HT-29 (cell line): Measurements from ENCODE around the gene PTGS1. TPM values are rescaled to one million over a fixed set of nuclear protein-coding genes. Genes with fewer than 3 reads are reported as not detected.
A peak's percentile ranks its signal among the peaks of the same experiment; 100 is the strongest.
"Not testable (repeated sequence)": the region's sequence is repeated elsewhere in the genome, so short reads cannot be mapped to it uniquely, and the experiment has no call there.

Source experiments
- DNase-seq: peaks from one replicate; pipeline ENCODE4 v3.0.0-alpha.2; 2015; ENCODE audit warnings: low spot score
- small RNA-seq: library from RNA; depleted of rRNA; stranded (forward); fragments of <200 nt; gene quantifications from one replicate; pipeline ENCODE3, GENCODE V24; 2014
- total RNA-seq: library from RNA; depleted of rRNA; stranded (reverse); fragments of >200 nt; shearing (Covaris generic); gene quantifications from 2 replicates; pipeline ENCODE4 v1.2.3, GENCODE V29; 2014; rRNA removed

The PTGS1 gene
- total RNA-seq, 1 experiment from 2014 or later = 2.1 TPM

DNA sequence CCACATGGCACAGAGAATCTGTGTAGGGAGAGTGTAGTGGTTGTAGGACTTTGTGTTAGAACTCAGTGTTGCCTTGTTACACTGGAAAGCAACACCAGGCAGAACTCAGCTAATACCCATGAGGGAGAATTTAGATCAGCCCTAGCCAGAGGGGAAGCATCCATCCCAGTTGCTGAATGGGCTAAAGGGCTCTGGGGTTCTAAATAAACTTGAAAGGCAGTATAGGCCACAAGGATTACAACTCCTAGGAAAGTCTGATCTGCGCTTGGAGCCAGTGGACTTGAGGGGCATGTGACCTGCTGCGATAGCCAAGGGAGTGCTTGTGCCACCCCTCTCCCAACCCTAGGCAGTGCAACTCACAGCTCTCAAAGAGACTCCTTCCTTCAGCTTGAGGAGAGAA lies 26.9 kb downstream of the PTGS1 start:
- DNase-seq = no peak

DNA sequence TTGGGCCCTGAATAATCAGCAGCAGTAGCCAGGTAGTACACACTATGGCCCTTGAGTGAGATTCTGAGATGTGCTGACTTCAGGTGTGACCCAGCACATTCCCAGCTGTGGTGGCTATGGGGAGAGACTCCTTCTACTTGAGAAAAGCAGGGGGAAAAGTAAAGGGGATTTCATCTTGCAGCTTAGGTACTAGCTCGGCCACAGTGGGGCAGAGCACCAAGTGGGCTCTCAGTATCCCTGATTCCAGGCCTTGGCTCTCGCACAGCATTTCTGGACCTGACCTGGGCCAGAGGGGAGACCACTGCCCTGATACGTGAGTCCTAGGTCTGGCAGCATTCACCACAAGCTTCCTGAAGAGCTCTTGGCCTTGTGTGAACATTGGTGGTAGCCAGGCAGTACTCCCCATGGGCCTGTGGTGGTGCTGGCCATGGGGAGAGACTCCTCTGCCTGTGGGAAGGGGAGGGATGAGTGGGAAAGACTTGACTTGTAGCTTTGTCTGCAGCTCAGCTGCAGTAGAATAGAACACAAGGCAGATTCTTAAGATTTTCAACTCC lies 27.6 kb downstream of the PTGS1 start:
- no peak for DNase-seq

DNA sequence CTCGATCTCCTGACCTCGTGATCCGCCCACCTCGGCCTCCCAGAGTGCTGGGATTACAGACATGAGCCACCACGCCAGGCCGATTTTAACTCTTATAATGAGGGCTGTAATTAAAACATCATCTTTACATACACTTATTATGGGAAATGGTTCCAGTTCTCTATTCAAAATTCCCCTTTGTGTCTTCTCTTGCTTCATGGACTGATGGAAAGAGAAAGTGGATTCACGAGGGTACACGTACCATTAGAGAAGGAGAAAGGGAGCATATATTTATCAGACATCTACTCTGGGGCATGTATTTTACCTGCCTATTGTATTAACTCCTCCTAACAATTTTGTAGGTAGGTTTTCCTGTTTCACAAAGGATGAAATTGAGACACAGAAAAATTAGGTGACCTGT lies 31.1 kb downstream of the PTGS1 start:
- no peak for DNase-seq

DNA sequence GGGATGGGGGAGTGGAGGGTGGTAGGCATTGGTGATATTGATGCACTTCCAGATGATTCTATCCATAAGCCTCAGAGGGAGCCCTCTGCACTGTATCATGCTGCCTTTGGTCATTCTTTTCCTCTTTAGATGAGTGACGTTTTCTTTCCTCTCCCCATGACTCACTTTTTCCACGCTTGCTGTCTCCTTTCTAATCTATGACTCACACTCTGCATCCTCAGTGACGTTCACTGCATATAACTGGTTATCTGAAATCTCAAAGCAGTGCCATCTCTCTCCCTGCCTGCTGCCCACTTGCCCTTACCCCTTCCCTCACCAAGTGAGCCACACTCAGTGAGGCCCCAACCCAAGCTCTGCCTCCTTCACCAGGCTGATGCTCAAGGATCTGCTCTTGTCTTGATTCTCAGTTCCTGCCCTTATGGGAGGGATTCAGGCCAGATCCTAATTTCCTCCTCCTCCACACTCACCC lies 31.6 kb downstream of the PTGS1 start:
- peak; percentile 28 for DNase-seq

DNA sequence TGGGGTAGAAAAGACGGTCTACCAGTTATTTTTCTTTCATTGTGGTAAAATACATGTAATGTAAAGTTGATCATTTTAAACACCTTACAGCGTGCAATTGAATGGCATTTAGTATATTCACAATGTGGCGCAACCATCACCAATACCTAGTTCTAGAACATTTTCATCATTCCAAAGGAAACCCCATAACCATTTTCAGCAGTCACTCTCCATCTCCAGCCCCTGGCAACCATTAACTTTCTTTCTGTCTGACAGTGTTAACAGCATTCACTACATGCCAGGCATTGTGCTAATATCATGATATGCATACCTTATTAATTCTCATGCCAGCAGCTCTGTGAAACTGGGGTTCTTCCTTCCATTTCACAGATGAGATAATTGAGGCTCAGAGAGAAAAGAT lies 32.0 kb downstream of the PTGS1 start:
- DNase-seq = no peak

DNA sequence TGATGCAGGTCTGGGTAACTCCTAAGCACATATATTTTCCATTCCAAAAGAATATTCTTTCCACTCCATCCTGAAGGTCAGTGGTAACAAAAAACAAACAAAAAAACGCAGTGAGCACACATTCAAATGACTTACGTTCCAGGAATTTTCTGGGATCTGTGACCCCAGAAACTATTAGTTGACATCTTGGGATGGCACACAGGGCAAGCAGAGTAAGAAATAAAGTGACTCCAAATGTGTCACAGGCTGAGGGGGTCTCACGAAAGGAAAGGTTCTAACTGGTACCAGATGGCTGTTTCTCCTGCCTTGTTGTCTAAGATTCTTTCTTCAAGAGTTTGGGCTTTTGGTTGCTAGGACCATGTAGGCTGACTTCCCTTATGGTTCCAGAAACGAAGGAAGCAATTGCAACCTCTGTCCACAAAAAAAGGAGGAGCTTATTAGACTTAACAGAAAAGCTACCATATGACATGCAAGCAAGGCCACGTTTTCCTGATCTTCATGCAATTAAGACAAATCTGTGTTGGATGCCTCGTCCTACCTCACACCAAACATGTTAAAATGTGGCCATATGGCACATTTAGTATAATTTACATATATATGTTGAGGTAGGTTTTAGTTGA lies 32.7 kb downstream of the PTGS1 start:
- DNase-seq = no peak

DNA sequence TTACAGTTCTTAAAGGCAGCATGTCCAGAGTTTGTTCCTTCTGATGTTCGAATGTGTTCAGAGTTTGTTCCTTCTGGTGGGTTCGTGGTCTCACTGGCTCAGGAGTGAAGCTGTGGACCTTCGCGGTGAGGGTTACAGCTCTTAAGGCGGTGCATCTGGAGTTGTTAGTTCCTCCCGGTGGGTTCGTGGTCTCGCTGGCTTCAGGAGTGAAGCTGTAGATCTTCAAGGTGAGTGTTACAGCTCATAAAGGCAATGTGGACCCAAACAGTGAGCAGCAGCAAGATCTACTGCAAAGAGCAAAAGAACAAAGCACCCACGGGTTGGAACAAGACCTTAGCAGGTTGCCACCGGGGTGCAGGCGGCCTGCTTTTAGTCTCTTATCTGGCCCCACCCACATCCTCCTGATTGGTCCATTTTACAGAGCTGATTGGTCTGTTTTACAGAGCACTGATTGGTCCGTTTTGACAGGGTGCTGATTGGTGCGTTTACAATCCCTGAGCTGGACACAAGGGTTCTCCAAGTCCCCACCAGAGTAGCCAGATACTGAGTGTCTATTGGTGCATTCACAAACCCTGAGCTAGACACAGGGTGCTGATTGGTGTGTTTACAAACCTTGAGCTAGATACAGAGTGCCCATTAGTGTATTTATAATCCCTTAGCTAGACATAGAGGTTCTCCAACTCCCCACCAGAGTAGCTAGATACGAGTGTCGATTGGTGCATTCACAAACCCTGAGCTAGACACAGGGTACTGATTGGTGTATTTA lies 34.7 kb downstream of the PTGS1 start:
- DNase-seq = not testable (repeated sequence)

DNA sequence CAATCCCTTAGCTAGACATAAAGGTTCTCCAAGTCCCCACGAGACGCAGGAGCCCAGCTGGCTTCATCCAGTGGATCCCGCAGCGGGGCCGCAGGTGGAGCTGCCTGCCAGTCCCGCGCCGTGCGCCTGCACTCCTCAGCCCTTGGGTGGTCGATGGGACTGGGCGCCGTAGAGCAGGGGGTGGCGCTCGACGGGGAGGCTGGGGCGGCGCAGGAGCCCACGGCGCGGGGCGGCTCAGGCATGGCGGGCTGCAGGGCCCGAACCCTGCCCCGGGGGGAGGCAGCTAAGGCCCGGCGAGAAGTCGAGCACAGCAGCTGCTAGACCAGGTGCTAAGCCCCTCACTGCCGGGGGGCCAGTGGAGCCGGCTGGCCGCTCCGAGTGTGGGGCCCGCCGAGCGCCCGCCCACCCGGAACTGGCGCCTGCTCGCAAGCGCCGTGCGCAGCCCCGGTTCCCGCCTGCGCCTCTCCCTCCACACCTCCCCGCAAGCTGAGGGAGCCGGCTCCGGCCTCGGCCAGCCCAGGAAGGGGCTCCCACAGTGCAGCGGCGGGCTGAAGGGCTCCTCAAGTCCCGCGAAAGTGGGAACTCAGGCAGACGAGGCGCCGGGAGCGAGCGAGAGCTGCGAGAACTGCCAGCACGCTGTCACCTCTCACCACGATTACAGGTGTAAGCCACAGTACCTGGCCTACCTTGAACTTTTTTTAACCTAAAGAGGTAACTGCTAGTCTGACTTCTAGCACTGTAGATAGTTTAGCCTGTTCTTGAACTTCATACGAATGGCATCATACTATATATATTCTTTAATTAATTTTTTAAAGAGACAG lies 35.5 kb downstream of the PTGS1 start:
- no peak for DNase-seq

DNA sequence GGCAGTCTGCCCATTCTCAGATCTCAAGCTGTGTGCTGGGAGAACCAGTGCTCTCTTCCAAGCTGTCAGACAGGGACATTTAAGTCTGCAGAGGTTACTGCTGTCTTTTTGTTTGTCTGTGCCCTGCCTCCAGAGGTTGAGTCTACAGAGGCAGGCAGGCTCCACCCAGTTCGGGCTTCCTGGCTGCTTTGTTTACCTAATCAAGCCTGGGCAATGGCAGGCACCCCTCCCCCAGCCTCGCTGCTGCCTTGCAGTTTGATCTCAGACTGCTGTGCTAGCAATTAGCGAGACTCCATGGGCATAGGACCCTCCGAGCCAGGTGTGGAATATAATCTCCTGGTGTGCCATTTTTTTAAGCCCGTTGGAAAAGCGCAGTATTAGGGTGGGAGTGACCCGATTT lies 43.3 kb downstream of the PTGS1 start:
- peak; percentile 23 for DNase-seq

DNA sequence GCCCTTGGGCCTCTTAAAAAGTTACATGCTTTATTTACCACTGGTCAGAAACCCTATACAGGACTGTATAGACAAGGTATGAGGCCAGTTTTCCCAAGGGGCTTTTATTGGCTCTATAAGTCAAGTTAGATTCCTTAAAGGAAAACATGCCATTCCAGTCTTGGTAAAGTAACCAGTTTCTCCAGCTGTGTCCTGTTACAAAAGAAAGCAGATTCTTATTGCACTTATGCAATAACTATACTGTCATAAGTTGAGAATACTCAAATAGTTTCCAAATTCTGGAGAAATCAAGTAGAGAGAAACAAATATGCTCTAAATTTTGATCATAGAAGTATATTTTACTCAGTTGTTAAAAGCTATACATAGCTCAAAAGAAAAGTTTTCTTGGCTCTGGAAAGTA lies 47.2 kb downstream of the PTGS1 start:
- no peak for DNase-seq

DNA sequence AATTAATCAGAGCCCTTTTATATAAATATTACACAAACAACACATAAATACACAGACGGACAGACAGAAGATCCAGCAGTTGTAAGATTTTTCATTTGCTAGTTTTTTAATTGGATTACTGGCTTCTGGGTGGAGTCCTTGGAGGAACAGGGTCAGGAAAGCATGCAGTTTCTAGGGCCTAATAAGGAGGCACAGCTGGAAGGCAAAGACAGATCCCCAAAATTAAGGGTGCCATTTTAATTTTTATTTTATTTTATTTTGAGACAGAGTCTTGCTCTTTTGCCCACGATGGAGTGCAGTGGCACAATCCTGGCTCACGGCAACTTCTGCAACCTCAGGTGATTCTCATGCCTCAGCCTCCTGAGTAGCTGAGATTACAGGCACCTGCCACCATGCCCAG lies 49.5 kb downstream of the PTGS1 start:
- no peak for DNase-seq

DNA sequence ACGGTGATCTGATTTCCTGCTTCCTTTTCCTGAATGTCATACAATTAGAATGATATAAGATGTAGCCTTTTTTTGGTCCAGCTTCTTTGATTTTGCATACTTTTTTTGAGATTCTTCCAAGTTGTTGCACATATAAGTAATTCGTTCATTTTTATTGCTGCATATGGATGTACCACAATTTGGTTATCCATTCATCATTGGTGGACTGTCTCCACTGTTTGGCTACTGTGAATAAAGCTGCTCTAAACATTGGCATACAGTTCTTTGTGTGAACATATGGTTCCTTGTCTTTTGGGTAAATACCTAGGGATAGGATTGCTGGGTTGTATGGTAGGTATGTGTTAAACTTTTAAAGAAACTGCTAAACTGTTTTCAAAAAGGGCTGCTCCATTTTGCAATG lies 54.3 kb downstream of the PTGS1 start:
- DNase-seq = no peak

DNA sequence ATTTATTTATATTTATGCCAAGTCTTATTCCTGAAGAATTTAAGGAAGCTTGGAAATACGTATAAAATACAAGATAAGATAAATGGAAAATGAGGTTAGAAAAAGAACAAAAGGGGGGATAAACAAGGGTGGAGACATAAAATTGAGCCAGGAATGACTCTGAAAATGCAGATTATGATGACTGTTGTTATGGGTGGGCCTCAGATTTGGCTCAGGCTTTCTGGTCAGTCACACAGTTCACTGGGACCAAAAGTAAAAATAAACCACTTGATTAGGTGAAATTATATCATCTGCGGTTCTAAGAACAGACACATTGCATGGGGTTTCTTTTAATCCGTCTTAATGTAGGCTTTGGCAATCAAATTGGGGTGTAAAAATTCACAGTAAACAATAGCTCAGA lies 55.9 kb downstream of the PTGS1 start:
- no peak for DNase-seq

DNA sequence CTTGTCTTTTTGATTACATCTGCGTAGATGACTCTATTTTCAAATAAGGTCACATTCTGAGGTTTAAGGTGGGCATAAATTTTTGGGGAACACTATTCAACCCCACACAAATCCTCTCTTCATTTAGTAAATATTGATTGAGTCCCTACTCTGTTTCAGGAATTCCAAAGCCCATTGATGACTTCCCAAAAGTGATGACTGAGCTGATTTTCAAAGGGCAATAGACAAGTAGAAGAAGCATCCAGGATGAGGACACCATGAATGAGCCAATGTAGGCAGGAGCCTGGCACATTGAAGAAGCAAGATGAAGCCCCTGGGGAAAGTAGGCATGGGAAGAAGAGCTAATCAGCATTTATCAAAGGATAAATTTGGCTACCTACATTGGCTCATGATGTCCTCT lies 71.7 kb downstream of the PTGS1 start:
- DNase-seq = no peak

DNA sequence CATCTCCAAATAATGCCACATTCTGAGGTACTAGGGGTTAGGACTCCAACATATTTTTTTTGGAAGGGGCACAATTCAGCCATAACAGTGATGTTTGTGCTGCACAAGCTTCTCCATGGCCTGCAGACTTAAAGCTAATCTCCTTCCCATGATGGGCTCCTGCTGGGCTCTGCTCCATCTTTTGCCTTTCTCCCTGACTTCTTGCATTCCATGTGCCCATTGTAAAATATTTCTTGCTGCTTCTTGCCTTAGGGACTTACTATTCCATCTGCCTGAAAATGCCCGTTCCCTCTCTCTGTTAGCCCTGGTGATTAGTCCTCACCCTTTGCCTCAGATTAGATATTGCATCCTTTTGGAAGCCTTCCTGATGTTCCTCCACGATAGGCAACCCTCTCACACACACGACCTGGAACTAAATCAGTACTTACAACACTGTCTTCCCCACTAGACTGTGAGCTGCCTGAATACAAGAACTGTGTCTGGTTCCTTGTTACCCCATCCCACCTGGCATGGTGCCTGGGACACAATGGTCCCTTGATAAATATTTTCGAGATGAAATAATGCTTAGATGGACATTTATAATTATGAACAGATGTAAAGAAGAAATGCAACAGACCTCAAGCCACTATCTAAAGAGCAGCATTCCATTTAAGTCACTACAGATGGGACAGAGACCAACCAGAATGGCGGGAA lies 73.4 kb downstream of the PTGS1 start:
- no peak for DNase-seq

Small RNA genes within 50 kb of the gene (small RNA-seq; reads per million reads assigned to genes)
- not detected for gene AL162424.1

Other genes starting within 250 kb of the PTGS1 start
- 28.1 and 28.5 TPM in 2 replicates for gene NDUFA8, start 211.2 kb upstream of the PTGS1 start, total RNA-seq
- gene MORN5, start 211.1 kb upstream of the PTGS1 start, total RNA-seq = not detected in 2 replicates
- gene LHX6, start 142.1 kb upstream of the PTGS1 start, total RNA-seq = not detected in 2 replicates
- gene RBM18, start 106.2 kb upstream of the PTGS1 start, total RNA-seq = 4.4 and 6.2 TPM in 2 replicates
- 49.3 and 52.4 TPM in 2 replicates for gene MRRF, start 106.1 kb upstream of the PTGS1 start, total RNA-seq
- gene OR1J1, start 106.9 kb downstream of the PTGS1 start, total RNA-seq = not detected in 2 replicates
- gene OR1J2, start 139.8 kb downstream of the PTGS1 start, total RNA-seq = not detected in 2 replicates
- not detected in 2 replicates for gene OR1J4, start 148.1 kb downstream of the PTGS1 start, total RNA-seq
- not detected in 2 replicates for gene OR1N1, start 156.3 kb downstream of the PTGS1 start, total RNA-seq
- not detected in 2 replicates for gene OR1N2, start 182.1 kb downstream of the PTGS1 start, total RNA-seq
- not detected in 2 replicates for gene OR1L8, start 212.4 kb downstream of the PTGS1 start, total RNA-seq
- gene OR1Q1, start 243.7 kb downstream of the PTGS1 start, total RNA-seq = not detected in 2 replicates